Epidermal melanocyte (primary cell): ENCODE data around the gene KDSR.

ENCODE experiments used
- DNase-seq: peaks from one replicate; pipeline ENCODE4 v3.0.0; 2011; ENCODE audit warnings: low spot score; ENCODE audit not compliant: insufficient read length

Gene KDSR

DNA sequence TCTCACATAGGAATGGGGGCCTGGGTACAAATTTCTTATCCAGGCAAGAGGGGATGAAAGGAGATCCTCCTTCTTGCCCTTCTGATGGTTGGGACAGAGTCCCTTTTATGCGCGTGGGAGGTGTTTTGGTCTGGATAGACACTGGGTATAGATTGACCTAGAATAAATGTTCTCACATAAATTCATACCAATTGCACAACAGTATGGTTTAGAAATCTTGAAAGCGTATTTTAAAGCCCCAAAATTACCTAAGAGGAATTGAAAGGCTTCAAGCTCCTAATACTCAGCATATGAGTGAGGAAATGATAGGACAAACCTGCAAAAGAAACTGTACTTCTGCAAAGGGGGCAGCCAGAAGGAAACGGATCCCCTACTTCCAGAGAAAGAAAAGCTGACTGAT is 44.8 kb downstream of the KDSR start:
- no peak for DNase-seq

- DNase-seq: no peak
These were observed 45.7 kb downstream of the KDSR start for GRCh38 chr18:63321291-63321690.

- DNase-seq: no peak
These were observed 46.1 kb downstream of the KDSR start for GRCh38 chr18:63320975-63321265.

DNA sequence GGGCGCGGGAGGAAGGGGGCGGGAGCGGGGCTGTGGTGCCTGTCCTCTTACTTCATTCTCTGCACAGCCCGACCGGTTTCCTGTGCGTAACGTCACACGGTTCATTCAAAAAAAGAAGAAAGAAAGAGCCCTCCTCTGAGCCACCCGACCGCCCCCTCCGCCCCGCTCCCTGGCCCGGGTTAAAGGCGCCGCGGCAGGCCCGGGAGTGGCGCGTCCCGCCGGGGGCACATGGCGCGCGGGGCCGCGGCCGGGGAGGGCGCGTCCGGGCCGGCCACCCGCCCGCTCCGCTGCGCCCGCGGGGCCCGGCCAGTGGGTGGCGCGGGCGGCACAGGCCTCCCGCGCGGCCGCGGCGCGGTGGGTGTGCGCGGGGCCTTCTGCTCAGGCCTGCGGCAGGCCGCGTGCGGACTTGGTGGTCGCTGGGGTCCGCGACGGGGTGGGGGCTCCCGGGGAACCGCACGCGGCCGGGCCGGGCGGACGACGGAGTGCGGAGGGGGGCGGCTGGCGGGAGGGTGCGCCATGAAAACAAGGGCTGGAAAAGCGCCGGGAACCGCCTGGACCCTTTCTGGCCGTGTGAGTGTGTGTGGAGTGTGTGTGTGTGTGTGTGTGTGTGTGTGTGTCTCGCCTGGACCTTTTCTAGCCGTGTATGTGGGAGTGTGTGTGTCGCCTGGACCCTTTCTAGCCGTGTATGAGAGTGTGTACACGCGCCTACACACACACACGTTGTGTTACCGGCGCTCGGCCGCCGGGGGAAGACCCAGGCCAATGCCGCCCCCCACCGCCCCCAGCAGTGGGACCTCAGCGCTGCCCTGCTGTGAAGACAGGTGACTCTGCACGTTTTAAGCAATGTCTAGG is 46.7 kb downstream of the KDSR start:
- DNase-seq: peak; percentile 85

GRCh38 chr18:63319383-63320122 is 47.5 kb downstream of the KDSR start, which contains the start of gene BCL2:
Gene BCL2 (minus strand): TSS chr18:63319769.
- DNase-seq: no peak

DNA sequence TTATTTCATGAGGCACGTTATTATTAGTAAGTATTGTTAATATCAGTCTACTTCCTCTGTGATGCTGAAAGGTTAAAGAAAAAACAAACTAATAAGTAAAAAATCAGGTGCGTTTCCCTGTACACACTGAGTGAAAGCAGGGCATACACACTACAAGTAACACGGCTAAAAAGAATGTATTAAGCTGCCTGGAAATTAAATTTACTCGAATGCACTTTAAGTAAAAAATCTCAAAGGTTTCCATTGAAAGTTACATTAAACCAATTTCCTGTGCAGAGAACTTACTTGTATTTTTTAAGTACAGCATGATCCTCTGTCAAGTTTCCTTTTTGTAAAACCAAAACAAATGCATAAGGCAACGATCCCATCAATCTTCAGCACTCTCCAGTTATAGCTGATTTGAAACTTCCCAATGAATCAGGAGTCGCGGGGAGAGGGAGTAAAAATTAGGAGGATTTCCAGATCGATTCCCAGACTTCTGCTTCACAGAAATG is 48.1 kb downstream of the KDSR start:
- DNase-seq: no peak

GRCh38 chr18:63317982-63318888 is 48.8 kb downstream of the KDSR start:
- DNase-seq: no peak

DNA sequence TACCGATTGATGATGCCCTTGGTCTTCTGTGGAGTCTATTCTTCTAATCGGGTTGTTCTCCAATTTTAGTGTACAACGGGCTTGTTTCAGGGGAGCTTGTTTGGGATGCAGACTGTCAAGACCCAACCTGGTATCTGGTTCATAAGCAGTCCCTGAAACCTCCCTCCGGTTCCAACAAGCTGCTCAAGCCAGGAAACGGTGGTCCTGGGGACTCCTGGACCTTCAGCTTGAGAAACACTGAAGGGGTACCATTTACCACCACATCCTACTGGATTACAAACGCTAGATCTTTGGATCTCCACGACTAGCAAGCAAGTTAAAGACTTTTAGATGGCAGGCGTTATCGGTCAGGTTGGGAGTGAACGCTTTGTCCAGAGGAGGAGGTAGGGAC is 49.5 kb downstream of the KDSR start:
- no peak for DNase-seq

GRCh38 chr18:63316612-63317555 is 50.1 kb downstream of the KDSR start:
- DNase-seq: no peak

- DNase-seq: no peak
These were observed 51.1 kb downstream of the KDSR start for GRCh38 chr18:63315876-63316275.

DNA sequence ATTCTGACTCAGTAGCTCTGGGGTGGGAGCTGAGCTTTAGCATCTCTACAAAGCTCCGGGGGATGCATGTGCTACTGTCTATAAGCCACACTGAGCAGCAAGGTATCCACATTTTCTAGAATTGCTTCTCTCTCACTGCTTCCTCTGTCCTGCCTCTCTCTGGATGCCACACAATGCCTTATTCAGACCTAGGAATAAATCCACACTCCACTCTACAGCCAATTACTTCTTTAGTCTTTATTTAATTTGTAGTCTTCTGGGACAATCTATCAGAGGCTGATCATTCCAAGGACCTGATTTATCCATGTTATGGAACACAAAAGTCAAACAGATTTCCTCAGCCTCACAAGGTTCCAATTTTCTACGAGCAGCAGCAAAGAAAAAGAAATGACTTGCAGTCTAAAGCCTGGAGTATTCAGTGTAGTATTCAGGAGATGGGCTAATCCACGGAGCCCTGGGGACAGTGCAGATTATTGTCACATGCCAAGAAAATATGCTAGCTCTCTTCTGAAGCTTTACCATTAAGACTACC is 51.8 kb downstream of the KDSR start:
- no peak for DNase-seq

GRCh38 chr18:63314062-63314790 is 52.8 kb downstream of the KDSR start:
- no peak for DNase-seq

- no peak for DNase-seq
These were observed 53.5 kb downstream of the KDSR start for GRCh38 chr18:63313396-63313917.

- no peak for DNase-seq
These were observed 54.1 kb downstream of the KDSR start for GRCh38 chr18:63312737-63313395.

DNA sequence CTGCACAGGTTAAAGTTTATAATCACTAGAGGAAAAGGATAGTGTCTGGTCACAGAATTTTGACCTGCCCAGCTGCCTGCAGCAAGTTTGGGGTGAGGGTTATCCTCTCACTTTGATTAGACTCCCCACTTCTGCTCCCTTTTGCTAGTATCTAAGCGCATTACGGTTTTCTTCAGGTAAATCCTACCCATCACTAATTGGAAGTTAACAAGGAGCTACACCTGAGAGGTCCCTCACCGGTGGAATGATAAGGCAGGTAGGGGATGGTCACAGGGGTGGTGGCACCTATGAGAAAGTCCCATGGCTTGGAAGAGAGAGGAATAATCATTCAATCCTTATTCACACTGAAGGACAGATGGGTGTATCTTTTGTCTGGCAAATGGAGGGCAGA is 55.0 kb downstream of the KDSR start:
- DNase-seq: no peak

DNA sequence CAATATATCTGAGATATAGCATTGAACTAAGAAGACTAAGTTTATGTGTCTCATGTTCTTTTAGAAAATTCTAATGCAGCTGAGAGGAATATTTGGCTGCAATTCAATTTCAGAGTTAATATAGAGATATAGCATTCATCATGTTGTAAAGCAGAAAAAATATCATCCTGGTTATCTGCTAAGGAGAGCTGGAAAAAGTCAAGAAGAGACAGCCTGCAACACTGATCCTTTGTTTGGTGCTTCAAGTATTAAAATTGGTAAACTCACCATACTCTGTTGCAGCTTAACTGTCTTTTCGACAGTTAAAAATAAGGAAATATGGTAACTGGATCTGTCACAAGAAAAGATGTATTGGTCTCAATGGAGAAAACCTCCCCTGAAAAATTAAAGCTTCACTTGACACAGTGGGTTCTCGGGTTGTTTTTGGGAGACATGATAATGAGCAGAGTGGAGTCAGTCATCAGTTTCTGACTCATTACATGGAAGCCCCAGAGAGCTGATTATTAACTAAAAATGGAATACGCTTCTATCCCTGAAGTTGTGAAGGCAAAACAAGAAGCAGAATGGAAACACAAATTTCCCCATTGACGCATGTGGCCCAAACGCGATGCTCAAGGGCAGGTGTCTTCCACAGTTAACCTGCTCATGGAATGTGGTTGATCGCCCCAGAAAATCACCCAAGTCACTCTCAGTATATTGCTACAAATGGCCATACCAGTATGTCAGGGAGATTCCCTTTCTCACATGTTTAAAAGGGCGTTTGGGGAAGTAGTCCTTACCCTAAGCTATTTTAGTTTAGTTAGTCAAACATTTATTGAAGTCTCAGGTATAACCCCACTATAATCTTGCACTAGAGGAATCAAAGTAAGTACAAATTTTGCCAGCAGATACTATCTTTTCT is 55.6 kb downstream of the KDSR start:
- DNase-seq: no peak

DNA sequence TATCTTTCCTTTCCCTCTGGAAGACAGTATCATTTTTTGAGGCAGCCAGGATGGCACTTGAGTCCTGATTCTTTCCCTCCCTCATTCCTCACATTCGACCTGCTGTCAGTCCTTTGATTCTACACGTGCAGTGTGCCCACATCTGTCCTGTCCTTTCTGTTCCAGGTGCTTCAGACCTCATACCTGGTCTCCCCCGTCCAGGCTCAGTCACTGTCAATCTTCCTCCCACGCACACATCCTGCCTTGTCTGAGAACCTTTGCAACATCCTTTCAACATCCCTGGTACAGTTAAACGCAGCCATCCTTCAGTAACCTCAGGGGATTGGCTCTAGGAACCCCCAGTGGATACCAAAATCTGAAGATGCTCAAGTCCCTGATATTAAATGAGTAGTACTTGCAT is 57.6 kb downstream of the KDSR start:
- no peak for DNase-seq
